HepG2 (cell line): Measurements from ENCODE around the gene WASHC2C.
"Not testable (repeated sequence)": the region's sequence is repeated elsewhere in the genome, so short reads cannot be mapped to it uniquely, and the experiment has no call there.

ENCODE experiments used
- ARNTL ChIP-seq: sonication (generic); formaldehyde crosslinking; IDR thresholded peaks from 2 replicates; pipeline ENCODE4 v1.4.0; 2020; ENCODE audit warnings: mild to moderate bottlenecking, missing genetic modification reagents
- CTCF ChIP-seq: sonication (generic); formaldehyde crosslinking; IDR thresholded peaks from 2 replicates; pipeline ENCODE4 v1.5.0; 2020; ENCODE audit warnings: mild to moderate bottlenecking, missing genetic modification reagents, moderate library complexity
- FOXA1 ChIP-seq, 2 experiments: fragments of 450-650 bp in 1 of 2; sonication (generic) in 1 of 2; formaldehyde crosslinking in 1 of 2; IDR thresholded peaks; 2 replicates each; pipeline versions ENCODE4 v1.4.0 to v1.6.1; 2016 to 2020; ENCODE audit warnings: missing genetic modification reagents in 1 of 2
- HMGXB4 ChIP-seq, 2 experiments: sonication (generic) in 1 of 2; formaldehyde crosslinking in 1 of 2; IDR thresholded peaks; 2 replicates each; pipeline versions ENCODE4 v1.4.0 to v1.6.1; 2018 to 2020; ENCODE audit warnings: missing genetic modification reagents in 2 of 2, borderline replicate concordance in 1 of 2, low read depth in 1 of 2, mild to moderate bottlenecking in 1 of 2, missing biosample characterization in 1 of 2
- KLF16 ChIP-seq, 2 experiments: sonication (generic) in 1 of 2; formaldehyde crosslinking in 1 of 2; IDR thresholded peaks; 2 replicates each; pipeline versions ENCODE4 v1.6.1 to v1.8.0; 2016 to 2023; ENCODE audit warnings: missing genetic modification reagents in 2 of 2, missing compliant biosample characterization in 1 of 2
- PBX3 ChIP-seq: sonication (generic); formaldehyde crosslinking; IDR thresholded peaks from 2 replicates; pipeline ENCODE4 v1.8.1; 2023; ENCODE audit warnings: missing genetic modification reagents, inconsistent platforms, borderline replicate concordance
- RAD21 ChIP-seq: fragments of 450-650 bp; formaldehyde crosslinking; IDR thresholded peaks from 2 replicates; pipeline ENCODE4 v1.5.0; 2020; ENCODE audit warnings: mild to moderate bottlenecking
- SNRNP70 ChIP-seq: fragments of 200-400 bp; formaldehyde crosslinking; IDR thresholded peaks from 2 replicates; pipeline ENCODE4 v1.6.1; 2017; ENCODE audit warnings: mild to moderate bottlenecking, low read depth, low read length, moderate library complexity
- ZBTB7A ChIP-seq: sonication (generic); formaldehyde crosslinking; IDR thresholded peaks from 2 replicates; pipeline ENCODE4 v1.8.0; 2022; ENCODE audit warnings: mild to moderate bottlenecking, missing genetic modification reagents
- ZNF280D ChIP-seq: sonication (generic); formaldehyde crosslinking; IDR thresholded peaks from 2 replicates; pipeline ENCODE4 v1.5.1; 2020; ENCODE audit warnings: mild to moderate bottlenecking, missing genetic modification reagents
- ZNF788 ChIP-seq: sonication (generic); formaldehyde crosslinking; IDR thresholded peaks from 2 replicates; pipeline ENCODE4 v1.5.0; 2020; ENCODE audit warnings: mild to moderate bottlenecking, missing genetic modification reagents, borderline replicate concordance

- TF ChIP-seq PBX3; FOXA1 (IDR thresholded peaks at IDR 0.05); FOXA1 (CRISPR knock-in tag; IDR thresholded peaks at IDR 0.05); ZNF280D; SNRNP70; ARNTL; ZNF788 (CRISPR knock-in tag); CTCF; ZBTB7A (CRISPR knock-in tag); KLF16 (CRISPR knock-in tag; IDR thresholded peaks at IDR 0.05); RAD21; HMGXB4 (CRISPR knock-in tag; IDR thresholded peaks at IDR 0.05; ENCODE audit: borderline replicate concordance in 1 of 2, low read depth in 1 of 2): not testable (repeated sequence)
Observed at GRCh38 chr10:45678467-45678866, 48.6 kb upstream of the WASHC2C start.
